Measurements from ENCODE around the gene USP14.
A peak's percentile ranks its signal among the peaks of the same experiment; 100 is the strongest.

USP14 gene

DNA sequence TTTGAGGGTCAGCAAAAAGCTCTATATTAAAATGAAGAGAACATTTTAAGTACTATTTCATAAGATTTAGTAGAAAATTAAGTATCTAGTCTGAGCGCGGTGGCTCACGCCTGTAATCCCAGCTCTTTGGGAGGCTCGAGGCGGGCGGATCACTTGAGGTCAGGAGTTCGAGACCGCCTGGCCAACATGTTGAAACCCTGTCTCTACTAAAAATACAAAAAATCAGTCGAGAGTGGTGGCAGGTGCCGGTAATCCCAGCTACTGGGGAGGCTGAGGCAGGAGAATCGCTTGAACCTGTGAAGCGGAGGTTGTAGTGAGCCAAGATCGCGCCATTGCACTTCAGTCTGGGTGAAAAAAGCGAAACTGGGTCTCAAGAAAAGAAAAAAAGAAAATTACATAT is 1.6 kb downstream of the USP14 start:
- POLR2A ChIA-PET, result no interaction called here
- WGBS (ENCODE audit: insufficient coverage), result 98% methylated on average over 12 of the region's 15 CpGs
- DNase-seq, result no peak
- Histone ChIP-seq H3K27ac (ENCODE audit: insufficient read depth in 1 of 2, low read depth in 1 of 2, low read length in 2 of 2, poor library complexity in 1 of 2, severe bottlenecking in 2 of 2) (no peak overlapping the region), H3K4me3 (ENCODE audit: control insufficient read depth in 1 of 7, extremely low read depth in 1 of 7, insufficient read depth in 4 of 7, low read depth in 2 of 7, low read length in 6 of 7) (peak overlapping the region in 3 of 7 experiments; percentile 96 to 99 (median 98)), H3K36me3 (ENCODE audit: control insufficient read depth in 4 of 4, insufficient read depth in 4 of 4, low read length in 3 of 4) (peaks cover 0 to 17% (median 9%) of the 10 kb centered on the region in 4 experiments), H3K4me1 (ENCODE audit: control extremely low read depth in 1 of 4, control insufficient read depth in 4 of 4, insufficient read depth in 4 of 4, low read length in 3 of 4) (peaks cover 6 to 15% (median 10%) of the 10 kb centered on the region in 4 experiments), H3K27me3 (replicated peaks in 2 of 5; ENCODE audit: control insufficient read depth in 4 of 5, insufficient read depth in 5 of 5, low read length in 4 of 5) (no peaks in the 10 kb centered on the region), H3K9me3 (ENCODE audit: control extremely low read depth in 1 of 5, control insufficient read depth in 4 of 5, insufficient read depth in 2 of 5, low read depth in 1 of 5, low read length in 4 of 5) (no peaks in the 10 kb centered on the region)
- CTCF ChIA-PET, result no interaction called here

DNA sequence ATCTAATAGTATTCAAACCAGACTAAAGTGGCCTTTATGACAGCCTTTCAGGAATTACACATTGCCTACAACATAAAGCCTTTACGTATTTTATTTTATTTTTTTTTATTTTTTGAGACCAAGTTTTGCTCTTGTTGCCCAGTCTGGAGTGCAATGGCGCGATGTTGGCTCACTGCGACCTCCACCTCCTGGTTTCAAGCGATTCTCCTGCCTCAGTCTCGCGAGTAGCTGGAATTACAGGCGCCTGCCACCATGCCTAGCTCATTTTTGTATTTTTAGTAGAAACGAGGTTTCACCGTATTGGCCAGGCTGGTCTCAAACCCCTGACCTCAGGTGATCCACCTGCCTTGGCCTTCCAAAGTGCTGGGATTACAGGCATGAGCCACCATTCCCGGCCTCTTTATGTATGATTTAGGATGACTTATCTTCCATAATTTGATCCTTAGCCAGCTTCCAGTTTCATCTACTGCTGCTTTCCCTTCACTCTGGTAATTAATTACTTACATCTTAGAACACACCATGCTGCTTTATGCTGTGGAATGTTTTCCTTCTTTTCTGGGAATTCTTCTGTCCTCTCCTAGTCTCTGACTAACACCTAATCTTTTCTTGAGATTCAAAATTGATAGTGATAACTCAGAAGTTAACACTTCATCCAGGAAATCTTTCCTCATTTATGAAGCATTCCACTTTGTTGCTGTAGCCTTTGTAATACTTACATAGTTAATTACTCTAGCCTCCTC is 2.6 kb downstream of the USP14 start:
- Histone ChIP-seq H3K4me3 (ENCODE audit: control insufficient read depth in 1 of 7, extremely low read depth in 1 of 7, insufficient read depth in 4 of 7, low read depth in 2 of 7, low read length in 6 of 7) (no peak overlapping the region), H3K36me3 (ENCODE audit: control insufficient read depth in 4 of 4, insufficient read depth in 4 of 4, low read length in 3 of 4) (peaks cover 3 to 27% (median 17%) of the 10 kb centered on the region in 4 experiments), H3K27ac (ENCODE audit: insufficient read depth in 1 of 2, low read depth in 1 of 2, low read length in 2 of 2, poor library complexity in 1 of 2, severe bottlenecking in 2 of 2) (no peak overlapping the region), H3K9me3 (ENCODE audit: control extremely low read depth in 1 of 5, control insufficient read depth in 4 of 5, insufficient read depth in 2 of 5, low read depth in 1 of 5, low read length in 4 of 5) (no peaks in the 10 kb centered on the region), H3K27me3 (replicated peaks in 2 of 5; ENCODE audit: control insufficient read depth in 4 of 5, insufficient read depth in 5 of 5, low read length in 4 of 5) (no peaks in the 10 kb centered on the region), H3K4me1 (ENCODE audit: control extremely low read depth in 1 of 4, control insufficient read depth in 4 of 4, insufficient read depth in 4 of 4, low read length in 3 of 4) (peaks cover 6 to 15% (median 10%) of the 10 kb centered on the region in 4 experiments)
- no peak for DNase-seq
- POLR2A ChIA-PET, result no interaction called here
- CTCF ChIA-PET, result no interaction called here
- WGBS (ENCODE audit: insufficient coverage), result 98% methylated on average over 10 of the region's 11 CpGs

DNA sequence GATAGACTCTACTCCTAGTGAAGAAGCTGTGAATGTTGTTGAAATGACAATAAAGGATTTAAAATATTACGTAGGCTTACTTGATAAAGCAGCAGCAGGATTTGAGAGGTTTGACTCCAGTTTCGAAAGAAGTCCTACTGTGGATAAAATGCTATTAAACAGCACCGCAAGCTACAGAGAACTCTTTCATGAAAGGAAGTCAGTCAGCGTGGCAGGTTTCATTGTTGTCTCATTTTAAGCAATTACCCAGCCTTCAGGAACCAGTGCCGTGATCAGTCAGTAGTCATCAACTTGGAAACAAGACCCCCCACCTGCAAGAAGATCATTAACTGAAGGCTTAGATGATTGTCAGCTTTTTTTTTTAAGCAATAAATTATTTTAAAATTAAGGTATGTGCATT is 14.0 kb downstream of the USP14 start:
- DNase-seq, result no peak
- Histone ChIP-seq H3K9me3 (ENCODE audit: control extremely low read depth in 1 of 5, control insufficient read depth in 4 of 5, insufficient read depth in 2 of 5, low read depth in 1 of 5, low read length in 4 of 5) (no peaks in the 10 kb centered on the region), H3K27me3 (replicated peaks in 2 of 5; ENCODE audit: control insufficient read depth in 4 of 5, insufficient read depth in 5 of 5, low read length in 4 of 5) (no peaks in the 10 kb centered on the region), H3K36me3 (ENCODE audit: control insufficient read depth in 4 of 4, insufficient read depth in 4 of 4, low read length in 3 of 4) (peaks cover 6 to 38% (median 33%) of the 10 kb centered on the region in 4 experiments), H3K4me1 (ENCODE audit: control extremely low read depth in 1 of 4, control insufficient read depth in 4 of 4, insufficient read depth in 4 of 4, low read length in 3 of 4) (no peaks in the 10 kb centered on the region), H3K27ac (ENCODE audit: insufficient read depth in 1 of 2, low read depth in 1 of 2, low read length in 2 of 2, poor library complexity in 1 of 2, severe bottlenecking in 2 of 2) (no peak overlapping the region), H3K4me3 (ENCODE audit: control insufficient read depth in 1 of 7, extremely low read depth in 1 of 7, insufficient read depth in 4 of 7, low read depth in 2 of 7, low read length in 6 of 7) (no peak overlapping the region)
- 100% methylated on average over 3 of the region's 5 CpGs for WGBS (ENCODE audit: insufficient coverage)
- POLR2A ChIA-PET, result interaction anchor here (0.7 kb wide), 1 partner anchor 17 kb away, joined by 3 read pairs; no protein-coding TSS in a partner anchor
- CTCF ChIA-PET, result interaction anchor here (0.6 to 1.0 kb wide), 2 partner anchors 11 to 28 kb away, joined by 3 read pairs; no protein-coding TSS in a partner anchor

DNA sequence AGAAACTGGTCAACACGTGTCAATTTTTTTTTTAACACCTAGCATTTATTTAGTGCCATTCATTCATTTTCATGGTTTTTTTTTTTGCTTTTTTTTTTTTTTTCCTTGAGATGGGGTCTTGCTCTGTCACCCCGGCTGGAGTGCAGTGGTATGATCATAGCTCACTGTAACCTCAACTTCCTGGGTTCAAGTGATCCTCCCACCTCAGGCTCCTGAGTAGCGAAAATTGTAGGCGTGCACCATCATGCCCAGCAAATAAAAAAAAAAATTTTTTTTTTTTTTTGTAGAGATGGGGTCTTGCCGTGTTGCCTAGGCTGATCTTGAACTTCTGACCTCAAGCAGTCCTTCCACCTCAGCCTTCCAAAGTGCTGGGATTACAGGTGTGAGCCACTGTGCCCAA is 21.1 kb downstream of the USP14 start:
- WGBS (ENCODE audit: insufficient coverage), result 80% methylated on average over 2 of the region's 5 CpGs
- Histone ChIP-seq H3K27me3 (replicated peaks in 2 of 5; ENCODE audit: control insufficient read depth in 4 of 5, insufficient read depth in 5 of 5, low read length in 4 of 5) (no peaks in the 10 kb centered on the region), H3K4me3 (ENCODE audit: control insufficient read depth in 1 of 7, extremely low read depth in 1 of 7, insufficient read depth in 4 of 7, low read depth in 2 of 7, low read length in 6 of 7) (no peak overlapping the region), H3K27ac (ENCODE audit: insufficient read depth in 1 of 2, low read depth in 1 of 2, low read length in 2 of 2, poor library complexity in 1 of 2, severe bottlenecking in 2 of 2) (no peak overlapping the region), H3K9me3 (ENCODE audit: control extremely low read depth in 1 of 5, control insufficient read depth in 4 of 5, insufficient read depth in 2 of 5, low read depth in 1 of 5, low read length in 4 of 5) (no peaks in the 10 kb centered on the region), H3K4me1 (ENCODE audit: control extremely low read depth in 1 of 4, control insufficient read depth in 4 of 4, insufficient read depth in 4 of 4, low read length in 3 of 4) (peaks cover 0 to 2% (median 0%) of the 10 kb centered on the region in 4 experiments), H3K36me3 (ENCODE audit: control insufficient read depth in 4 of 4, insufficient read depth in 4 of 4, low read length in 3 of 4) (peaks cover 4 to 39% (median 26%) of the 10 kb centered on the region in 4 experiments)
- CTCF ChIA-PET, result interaction anchor here (0.6 to 0.9 kb wide), 2 partner anchors 13 to 462 kb away, joined by 3 read pairs; no protein-coding TSS in a partner anchor
- no peak for DNase-seq
- POLR2A ChIA-PET, result interaction anchor here (0.6 kb wide), 1 partner anchor 292 kb away, joined by 3 read pairs; no protein-coding TSS in a partner anchor

DNA sequence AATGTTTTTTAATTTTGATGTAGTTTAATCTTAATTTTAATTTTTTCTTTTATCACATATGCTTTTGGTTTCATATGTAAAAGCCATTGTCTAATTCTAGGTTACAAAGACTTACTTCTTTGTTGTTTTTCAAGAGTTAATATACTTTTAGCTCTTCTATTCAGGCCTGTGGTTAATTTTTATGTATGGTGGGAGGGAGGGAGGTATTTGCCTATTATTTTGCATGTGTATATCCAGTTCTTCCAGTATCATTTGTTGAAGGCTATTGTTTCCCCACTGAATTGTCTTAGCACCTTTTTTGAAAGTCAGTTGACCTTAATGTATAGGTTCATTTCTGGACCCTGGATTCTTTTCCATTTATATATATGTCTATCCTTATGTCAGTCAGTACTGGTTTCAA is 23.4 kb downstream of the USP14 start:
- DNase-seq, result no peak
- Histone ChIP-seq H3K4me3 (ENCODE audit: control insufficient read depth in 1 of 7, extremely low read depth in 1 of 7, insufficient read depth in 4 of 7, low read depth in 2 of 7, low read length in 6 of 7) (no peak overlapping the region), H3K4me1 (ENCODE audit: control extremely low read depth in 1 of 4, control insufficient read depth in 4 of 4, insufficient read depth in 4 of 4, low read length in 3 of 4) (peaks cover 0 to 2% (median 0%) of the 10 kb centered on the region in 4 experiments), H3K9me3 (ENCODE audit: control extremely low read depth in 1 of 5, control insufficient read depth in 4 of 5, insufficient read depth in 2 of 5, low read depth in 1 of 5, low read length in 4 of 5) (no peaks in the 10 kb centered on the region), H3K27me3 (replicated peaks in 2 of 5; ENCODE audit: control insufficient read depth in 4 of 5, insufficient read depth in 5 of 5, low read length in 4 of 5) (no peaks in the 10 kb centered on the region), H3K36me3 (ENCODE audit: control insufficient read depth in 4 of 4, insufficient read depth in 4 of 4, low read length in 3 of 4) (peaks cover 10 to 49% (median 29%) of the 10 kb centered on the region in 4 experiments), H3K27ac (ENCODE audit: insufficient read depth in 1 of 2, low read depth in 1 of 2, low read length in 2 of 2, poor library complexity in 1 of 2, severe bottlenecking in 2 of 2) (no peak overlapping the region)
- CTCF ChIA-PET, result no interaction called here
- POLR2A ChIA-PET, result no interaction called here

DNA sequence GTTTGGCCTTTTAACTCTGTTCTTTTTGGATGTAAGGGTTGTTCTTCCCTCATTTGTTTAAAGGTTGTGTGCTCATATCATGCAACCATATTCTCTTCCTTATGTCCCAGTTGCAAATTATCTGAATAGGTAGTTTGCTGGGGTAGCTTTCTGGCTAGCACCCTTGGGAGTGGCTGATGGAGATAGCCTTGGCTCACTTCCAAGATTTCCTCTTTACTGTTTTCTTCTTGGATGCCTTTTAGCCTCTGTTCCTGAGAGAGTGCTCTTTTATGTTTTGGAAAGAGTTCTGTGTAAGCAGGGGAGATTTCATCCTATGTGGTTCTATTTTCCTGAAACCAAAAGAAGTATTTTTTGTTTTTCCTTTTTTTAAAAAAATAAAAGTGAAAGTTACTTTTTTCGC is 25.4 kb downstream of the USP14 start:
- POLR2A ChIA-PET, result no interaction called here
- Histone ChIP-seq H3K27me3 (replicated peaks in 2 of 5; ENCODE audit: control insufficient read depth in 4 of 5, insufficient read depth in 5 of 5, low read length in 4 of 5) (no peaks in the 10 kb centered on the region), H3K4me1 (ENCODE audit: control extremely low read depth in 1 of 4, control insufficient read depth in 4 of 4, insufficient read depth in 4 of 4, low read length in 3 of 4) (peaks cover 0 to 2% (median 0%) of the 10 kb centered on the region in 4 experiments), H3K27ac (ENCODE audit: insufficient read depth in 1 of 2, low read depth in 1 of 2, low read length in 2 of 2, poor library complexity in 1 of 2, severe bottlenecking in 2 of 2) (no peak overlapping the region), H3K9me3 (ENCODE audit: control extremely low read depth in 1 of 5, control insufficient read depth in 4 of 5, insufficient read depth in 2 of 5, low read depth in 1 of 5, low read length in 4 of 5) (no peaks in the 10 kb centered on the region), H3K36me3 (ENCODE audit: control insufficient read depth in 4 of 4, insufficient read depth in 4 of 4, low read length in 3 of 4) (peaks cover 7 to 42% (median 24%) of the 10 kb centered on the region in 4 experiments), H3K4me3 (ENCODE audit: control insufficient read depth in 1 of 7, extremely low read depth in 1 of 7, insufficient read depth in 4 of 7, low read depth in 2 of 7, low read length in 6 of 7) (no peak overlapping the region)
- CTCF ChIA-PET, result interaction anchor here (1.0 kb wide), 1 partner anchor 11 kb away, joined by 3 read pairs; no protein-coding TSS in a partner anchor
- no CpG with 5 or more reads among the region's 1 CpG for WGBS (ENCODE audit: insufficient coverage)
- DNase-seq, result no peak

DNA sequence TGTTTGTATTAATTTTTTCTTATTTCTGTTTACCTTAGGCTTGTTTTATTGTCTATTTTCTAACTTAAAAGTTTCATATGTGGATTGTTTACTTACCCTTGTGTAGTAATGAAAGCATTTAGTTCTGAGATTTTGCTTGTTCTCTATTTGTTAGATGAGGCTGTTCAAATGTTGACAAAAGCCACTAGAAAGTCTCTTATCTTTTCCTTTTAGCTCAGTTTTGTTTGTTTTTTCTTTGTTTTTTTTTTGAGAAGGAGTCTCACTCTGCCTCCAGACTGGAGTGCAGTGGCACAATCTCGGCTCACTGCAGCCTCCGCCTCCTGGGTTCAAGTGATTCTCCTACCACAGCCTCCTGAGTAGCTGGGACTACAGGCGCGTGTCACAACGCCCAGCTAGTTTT is 30.9 kb downstream of the USP14 start:
- no peak overlapping the region for H3K4me3 ChIP-seq (ENCODE audit: control insufficient read depth in 1 of 7, extremely low read depth in 1 of 7, insufficient read depth in 4 of 7, low read depth in 2 of 7, low read length in 6 of 7)
- WGBS (ENCODE audit: insufficient coverage), result no CpG with 5 or more reads among the region's 5 CpGs
- H3K27ac ChIP-seq (ENCODE audit: insufficient read depth in 1 of 2, low read depth in 1 of 2, low read length in 2 of 2, poor library complexity in 1 of 2, severe bottlenecking in 2 of 2), result no peak overlapping the region
- DNase-seq, result no peak
- H3K4me1 ChIP-seq (ENCODE audit: control extremely low read depth in 1 of 4, control insufficient read depth in 4 of 4, insufficient read depth in 4 of 4, low read length in 3 of 4), result no peaks in the 10 kb centered on the region
- POLR2A ChIA-PET, result interaction anchor here (0.9 kb wide), 1 partner anchor 17 kb away, joined by 3 read pairs; no protein-coding TSS in a partner anchor
- no peaks in the 10 kb centered on the region for H3K27me3 ChIP-seq (replicated peaks in 2 of 5; ENCODE audit: control insufficient read depth in 4 of 5, insufficient read depth in 5 of 5, low read length in 4 of 5)
- CTCF ChIA-PET, result no interaction called here
- H3K36me3 ChIP-seq (ENCODE audit: control insufficient read depth in 4 of 4, insufficient read depth in 4 of 4, low read length in 3 of 4), result peaks cover 0 to 19% (median 12%) of the 10 kb centered on the region in 4 experiments
- H3K9me3 ChIP-seq (ENCODE audit: control extremely low read depth in 1 of 5, control insufficient read depth in 4 of 5, insufficient read depth in 2 of 5, low read depth in 1 of 5, low read length in 4 of 5), result no peaks in the 10 kb centered on the region
